Measurements from ENCODE around the gene PRKD1.

Gene PRKD1

DNA sequence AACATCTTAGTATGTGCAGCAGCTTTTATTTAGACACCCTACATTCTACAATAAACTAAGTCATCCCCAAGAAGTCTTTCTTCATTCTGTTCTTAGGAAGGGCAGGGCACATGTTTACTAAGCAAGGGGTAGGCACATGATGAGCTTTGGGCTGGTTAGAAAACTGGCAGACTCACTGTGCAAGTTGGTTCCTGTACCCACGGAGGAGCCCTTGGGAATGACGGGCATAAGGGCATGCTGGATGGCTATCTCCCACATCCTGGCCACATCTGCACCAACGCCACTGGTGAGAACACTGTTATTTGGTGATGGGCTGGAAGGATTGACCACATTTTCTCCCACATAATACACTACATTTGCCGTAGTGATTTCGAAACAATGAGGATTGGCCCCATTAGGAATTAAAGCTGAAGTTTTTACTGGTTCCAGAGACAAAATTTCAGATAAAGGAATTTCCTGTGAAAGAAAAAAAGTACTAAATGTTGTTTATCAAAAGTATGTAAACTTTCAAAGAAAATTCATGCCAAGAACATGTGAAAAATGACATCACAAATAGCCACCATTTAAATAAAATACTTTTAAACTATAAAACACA is 297.0 kb downstream of the PRKD1 start:
- no peak for DNase-seq (ENCODE audit: extremely low read depth in 1 of 2, low read depth in 1 of 2)

DNA sequence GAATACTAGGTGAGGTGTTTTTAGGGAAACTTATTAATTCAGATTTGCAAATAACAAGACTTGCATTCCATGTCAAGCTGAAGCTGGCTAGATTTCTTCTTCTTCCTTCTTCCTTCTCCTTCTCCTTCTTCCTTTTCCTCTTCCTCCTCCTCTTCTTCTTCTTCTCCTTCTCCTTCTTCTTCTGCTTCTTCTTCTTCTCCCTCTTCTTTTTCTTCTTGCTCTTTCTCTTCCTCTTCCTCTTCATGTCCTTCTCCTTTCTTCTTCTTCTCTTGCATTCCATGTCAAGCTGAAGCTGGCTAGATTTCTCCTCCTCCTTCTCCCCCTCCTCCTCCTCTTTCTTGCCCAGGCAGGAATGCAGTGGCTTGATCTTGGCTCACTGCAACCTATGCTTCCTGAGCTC is 297.8 kb downstream of the PRKD1 start:
- DNase-seq (ENCODE audit: extremely low read depth in 1 of 2, low read depth in 1 of 2): no peak

DNA sequence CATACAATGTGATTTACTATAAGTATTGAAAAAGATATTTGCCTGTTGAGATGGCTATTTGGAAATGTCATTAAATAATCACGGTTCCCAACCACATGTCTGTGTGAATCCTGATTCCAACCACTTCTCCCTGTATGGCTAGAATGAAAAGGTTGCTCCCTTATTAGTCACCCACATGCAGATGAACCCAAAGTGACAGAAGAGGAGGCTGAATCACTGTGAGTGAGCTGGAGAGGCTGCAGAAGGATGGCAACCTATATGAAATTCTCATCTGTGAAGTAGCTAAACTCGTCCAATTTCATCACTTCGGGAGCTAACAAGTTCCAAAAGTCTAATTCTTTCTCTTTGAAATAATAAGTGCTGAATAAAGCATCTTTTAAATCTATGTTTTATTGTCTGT is 300.5 kb downstream of the PRKD1 start:
- DNase-seq (ENCODE audit: extremely low read depth in 1 of 2, low read depth in 1 of 2): no peak

DNA sequence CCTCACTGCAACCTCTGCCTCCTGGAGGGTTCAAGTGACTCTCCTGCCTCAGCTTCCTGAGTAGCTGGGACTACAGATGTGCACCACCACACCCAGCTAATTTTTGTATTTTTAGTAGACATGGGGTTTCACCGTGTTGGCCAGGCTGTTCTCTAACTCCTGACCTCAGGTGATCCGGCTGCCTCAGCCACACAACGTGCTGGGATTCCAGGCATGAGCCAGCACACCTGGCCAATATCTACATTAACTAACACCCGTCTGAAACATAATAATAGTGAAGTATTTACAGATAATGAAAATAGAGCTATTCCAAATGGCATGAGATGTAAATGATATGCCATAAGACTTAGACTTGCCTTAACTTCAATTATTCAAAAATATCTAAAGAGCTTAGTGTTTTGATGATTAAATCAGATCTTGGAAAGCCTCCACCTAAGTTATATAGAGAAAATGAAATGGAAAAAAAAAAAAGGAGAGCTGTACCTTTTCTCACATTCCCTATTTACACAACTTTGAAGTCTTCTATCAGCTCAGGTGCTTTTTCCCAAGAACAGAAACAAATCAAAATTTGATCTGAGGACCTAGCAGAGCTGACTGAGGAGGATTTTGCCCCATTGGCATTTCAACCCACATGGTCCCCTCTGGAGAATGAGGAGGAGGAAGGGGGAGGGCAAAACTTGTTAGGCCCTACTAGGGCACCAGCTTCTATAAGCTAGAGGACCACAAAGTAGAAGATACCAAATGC is 309.2 kb downstream of the PRKD1 start:
- no peak for DNase-seq (ENCODE audit: extremely low read depth in 1 of 2, low read depth in 1 of 2)

DNA sequence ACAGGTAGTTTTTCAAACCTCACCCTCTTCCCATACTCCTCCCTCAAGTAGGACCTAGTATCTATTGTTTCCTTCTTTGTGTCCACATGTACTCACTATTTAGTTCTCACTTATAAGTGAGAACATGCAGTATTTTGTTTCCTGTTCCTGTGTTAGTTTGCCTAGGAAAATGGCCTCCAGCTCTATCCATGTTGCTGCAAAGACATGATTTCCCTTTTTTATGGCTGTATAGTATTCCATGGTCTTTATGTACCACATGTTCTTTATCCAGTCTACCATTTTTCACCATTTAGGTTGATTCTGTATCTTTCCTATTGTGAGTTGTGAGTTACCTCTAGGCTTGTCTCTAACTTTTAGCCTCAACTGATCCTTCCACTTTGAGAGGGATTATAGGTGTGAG is 310.7 kb downstream of the PRKD1 start:
- no peak for DNase-seq (ENCODE audit: extremely low read depth in 1 of 2, low read depth in 1 of 2)

DNA sequence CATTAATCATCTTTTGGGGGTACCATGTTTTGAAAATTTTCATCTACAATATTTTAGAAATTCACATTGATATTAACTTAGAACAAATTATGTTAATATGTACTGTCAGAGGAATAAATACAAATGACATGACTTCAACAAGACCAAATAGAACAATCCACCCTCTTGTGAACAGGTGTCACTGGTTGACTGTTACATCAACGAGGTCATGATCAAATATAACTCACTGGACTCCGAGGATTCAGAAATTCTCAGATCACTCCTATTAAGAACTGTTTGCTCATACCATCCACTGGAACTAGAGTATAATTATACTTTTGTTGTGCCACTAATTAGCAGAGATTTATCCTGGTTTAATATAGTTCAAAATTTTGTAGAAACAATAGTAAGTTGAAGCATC is 318.8 kb downstream of the PRKD1 start:
- no peak for DNase-seq (ENCODE audit: extremely low read depth in 1 of 2, low read depth in 1 of 2)

DNA sequence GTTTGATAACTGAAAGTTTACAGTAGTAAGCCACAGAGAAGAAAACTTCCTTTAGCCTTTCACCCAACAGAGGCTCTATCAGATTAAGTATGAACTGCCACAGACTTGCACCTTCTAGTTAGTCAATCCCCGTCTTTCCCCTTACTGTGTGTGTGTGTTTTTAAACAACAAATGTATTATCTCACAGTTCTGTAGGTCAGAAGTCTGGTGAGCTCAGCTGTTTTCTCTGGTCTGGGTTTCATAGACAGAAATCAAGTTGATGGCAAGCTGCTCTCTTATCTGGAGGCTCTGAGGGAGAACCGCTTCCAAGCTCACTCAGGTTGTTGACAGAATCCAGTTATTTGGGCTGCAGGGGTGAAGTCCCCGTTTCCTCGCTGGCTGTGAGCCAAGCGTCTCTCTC is 320.5 kb downstream of the PRKD1 start:
- DNase-seq (ENCODE audit: extremely low read depth in 1 of 2, low read depth in 1 of 2): no peak

DNA sequence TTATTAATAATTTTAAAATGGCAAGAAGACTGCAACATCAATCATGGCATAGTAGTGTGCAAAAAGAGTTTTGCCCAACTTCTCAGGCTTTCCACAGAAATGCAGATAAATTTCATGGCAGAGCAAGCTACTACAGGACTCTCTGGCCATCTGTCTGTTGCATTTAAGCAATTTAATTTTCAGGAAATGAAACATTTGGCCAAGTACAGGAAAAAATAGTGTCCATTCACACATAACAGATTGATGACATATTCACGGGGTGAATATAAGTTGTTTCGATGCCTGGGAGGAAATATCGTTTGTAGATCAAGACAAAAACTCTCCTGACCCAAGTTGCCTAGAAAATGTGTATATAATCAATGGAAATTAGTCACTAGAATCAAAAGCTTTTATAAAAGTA is 324.0 kb downstream of the PRKD1 start:
- DNase-seq (ENCODE audit: extremely low read depth in 1 of 2, low read depth in 1 of 2): no peak

DNA sequence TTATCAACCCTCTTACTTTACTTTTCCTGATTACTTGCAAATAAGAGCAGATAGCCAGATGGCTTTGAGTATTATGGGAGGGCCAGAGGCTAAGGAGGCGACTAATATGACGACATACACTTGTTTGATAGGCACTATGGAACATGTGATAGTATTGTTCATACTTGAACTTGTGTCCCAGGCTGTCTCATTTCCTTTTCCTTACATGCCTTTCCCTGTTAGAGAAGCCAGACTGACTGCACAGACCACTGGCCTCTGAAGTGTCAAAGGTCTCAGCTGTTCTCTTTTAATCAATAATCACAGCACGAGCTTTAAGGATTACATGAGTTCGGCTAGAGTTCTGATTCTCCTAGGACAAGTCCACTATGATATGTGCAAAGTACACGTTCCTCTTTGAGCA is 326.0 kb downstream of the PRKD1 start:
- no peak for DNase-seq (ENCODE audit: extremely low read depth in 1 of 2, low read depth in 1 of 2)

DNA sequence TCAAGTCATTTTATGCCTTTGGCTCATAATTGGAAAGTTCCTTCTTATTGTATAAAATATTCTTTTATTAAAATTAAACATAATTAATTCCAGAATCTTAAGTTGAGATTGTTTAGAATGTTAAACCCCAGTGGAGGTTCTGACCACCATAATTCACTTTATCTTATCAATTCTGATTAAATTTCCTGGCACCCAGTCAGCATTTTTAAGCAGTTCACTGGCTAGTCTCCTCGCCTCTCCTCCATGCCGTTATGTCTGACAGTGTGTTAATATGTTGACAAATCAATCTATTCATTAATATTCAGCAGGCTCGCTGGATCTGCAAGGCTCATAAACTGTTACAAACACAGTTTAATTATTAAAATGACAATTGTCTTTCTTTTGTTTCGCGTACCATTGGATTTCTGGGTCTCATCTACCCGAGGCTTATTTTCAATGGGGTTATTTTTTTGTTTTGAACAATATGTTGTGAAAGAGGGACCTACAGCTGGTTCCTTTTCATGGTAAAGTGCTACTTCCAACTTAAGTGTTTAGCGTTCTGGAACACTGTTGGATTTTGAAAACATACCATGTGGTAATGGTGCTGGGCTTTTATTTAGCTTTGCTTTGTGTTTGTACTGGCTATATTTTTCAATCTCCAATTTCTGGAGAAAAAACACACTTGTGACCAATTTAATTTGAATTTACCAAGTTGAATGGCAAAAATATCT is 339.7 kb downstream of the PRKD1 start:
- no peak for DNase-seq (ENCODE audit: extremely low read depth in 1 of 2, low read depth in 1 of 2)

DNA sequence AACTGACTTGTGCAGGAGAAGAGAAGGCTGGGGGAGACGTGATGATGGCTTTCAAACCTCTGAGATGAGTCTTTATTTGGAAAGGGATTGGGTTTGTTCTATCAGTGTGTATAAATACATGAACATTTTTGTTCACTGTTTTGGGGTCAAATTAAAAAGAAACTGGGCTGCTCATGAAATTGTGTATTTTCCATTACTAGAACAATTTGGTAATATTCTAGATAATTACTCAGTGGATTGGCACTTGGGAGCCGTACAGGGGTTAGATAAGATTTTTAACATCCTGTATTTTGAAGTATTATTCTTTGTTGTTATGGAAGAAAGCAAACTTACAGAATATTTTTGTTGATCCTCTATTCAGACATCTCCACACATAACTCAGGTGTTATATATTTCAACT is 340.6 kb downstream of the PRKD1 start:
- DNase-seq (ENCODE audit: extremely low read depth in 1 of 2, low read depth in 1 of 2): no peak

DNA sequence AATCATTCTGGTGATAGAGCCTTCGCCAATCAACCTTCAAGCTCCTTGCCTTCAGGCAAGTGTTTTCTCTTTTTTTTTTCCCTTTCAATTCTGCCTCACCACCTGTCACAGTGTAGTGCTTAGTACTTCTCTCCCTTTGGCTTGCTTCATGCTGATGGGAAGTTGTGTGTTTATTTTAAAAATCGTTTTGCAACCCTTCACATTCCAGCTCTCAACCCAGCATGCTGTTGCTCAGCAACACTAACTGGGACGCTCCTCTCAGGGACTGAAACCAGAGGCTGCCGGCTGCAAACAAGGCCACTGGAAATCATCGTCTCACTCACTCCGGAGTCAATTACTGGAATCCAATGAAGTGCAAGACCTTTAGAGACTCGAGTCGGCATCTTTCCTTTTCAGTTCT is 342.7 kb downstream of the PRKD1 start:
- DNase-seq (ENCODE audit: extremely low read depth in 1 of 2, low read depth in 1 of 2): no peak

DNA sequence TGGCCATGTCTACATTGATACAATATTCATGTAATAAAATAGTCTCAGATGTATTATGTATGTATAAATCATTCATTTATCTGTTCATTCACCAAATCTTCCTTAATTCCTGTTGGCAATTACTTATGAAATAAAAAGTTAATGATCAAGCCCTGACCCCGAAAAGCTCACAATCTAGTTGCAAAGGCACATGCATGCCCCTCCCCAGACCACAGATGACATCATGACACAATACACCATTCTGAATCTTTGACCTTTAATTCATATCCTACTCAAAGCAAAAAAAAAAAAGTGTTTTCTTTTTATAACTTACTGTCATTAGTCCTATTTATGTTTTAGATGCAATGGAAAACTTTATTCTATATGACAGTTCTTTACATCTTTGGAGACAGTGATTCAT is 346.9 kb downstream of the PRKD1 start:
- DNase-seq (ENCODE audit: extremely low read depth in 1 of 2, low read depth in 1 of 2): no peak

DNA sequence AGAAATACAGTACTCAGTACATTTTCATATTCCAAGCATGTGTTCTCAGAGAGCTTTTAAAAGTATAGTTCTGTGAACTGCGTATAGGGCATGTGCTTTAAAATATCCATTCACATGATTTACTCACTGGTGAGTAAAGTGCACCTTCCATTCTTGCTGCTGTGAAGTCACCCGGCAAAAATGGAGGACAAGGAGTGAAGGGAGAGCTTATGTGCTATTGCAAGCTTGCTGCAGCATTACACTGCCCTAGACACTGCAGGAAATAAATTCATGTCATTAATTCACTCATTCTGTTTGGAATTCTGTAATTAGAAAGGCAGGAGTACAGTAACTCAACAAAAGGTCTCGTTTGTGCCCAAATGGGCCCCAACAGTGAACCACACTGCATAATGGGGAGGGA is 347.8 kb downstream of the PRKD1 start:
- DNase-seq (ENCODE audit: extremely low read depth in 1 of 2, low read depth in 1 of 2): no peak

DNA sequence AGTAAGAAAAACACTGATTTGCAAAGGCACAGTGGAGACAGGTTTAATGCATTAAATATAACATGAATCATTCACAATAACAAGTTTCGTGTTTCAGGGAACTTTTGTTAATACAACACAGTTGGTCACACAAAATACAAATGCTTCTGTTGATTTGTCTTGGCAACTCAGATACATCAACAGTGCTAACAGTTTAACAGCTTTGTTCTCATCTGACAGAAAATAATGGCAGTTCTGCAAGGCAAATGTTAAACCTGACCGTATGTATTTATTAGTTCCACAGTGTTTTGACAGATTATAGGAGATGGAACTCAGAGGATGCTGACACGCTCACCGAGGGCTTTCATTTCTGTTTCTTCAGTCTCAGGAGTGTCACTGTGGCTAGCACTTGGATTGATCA is 350.7 kb downstream of the PRKD1 start:
- DNase-seq (ENCODE audit: extremely low read depth in 1 of 2, low read depth in 1 of 2): no peak

DNA sequence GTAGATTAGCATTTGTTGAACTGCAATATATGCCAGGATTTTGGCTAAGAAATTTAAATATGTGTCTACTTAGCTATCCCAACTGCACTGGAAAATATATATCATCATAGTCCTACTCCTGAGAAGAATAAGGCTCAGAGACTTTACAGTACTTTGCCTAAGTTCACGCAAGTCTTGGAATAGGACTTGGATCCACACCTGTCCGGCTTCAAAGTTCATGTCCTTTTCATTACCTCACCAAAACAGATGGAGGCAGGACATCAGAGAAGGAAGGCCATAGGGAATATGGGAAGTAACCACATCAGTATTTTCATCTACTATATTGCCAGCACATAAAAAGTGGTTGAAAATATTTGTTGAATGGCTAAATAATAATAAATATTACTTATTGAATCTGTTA is 358.5 kb downstream of the PRKD1 start:
- no peak for DNase-seq (ENCODE audit: extremely low read depth in 1 of 2, low read depth in 1 of 2)

DNA sequence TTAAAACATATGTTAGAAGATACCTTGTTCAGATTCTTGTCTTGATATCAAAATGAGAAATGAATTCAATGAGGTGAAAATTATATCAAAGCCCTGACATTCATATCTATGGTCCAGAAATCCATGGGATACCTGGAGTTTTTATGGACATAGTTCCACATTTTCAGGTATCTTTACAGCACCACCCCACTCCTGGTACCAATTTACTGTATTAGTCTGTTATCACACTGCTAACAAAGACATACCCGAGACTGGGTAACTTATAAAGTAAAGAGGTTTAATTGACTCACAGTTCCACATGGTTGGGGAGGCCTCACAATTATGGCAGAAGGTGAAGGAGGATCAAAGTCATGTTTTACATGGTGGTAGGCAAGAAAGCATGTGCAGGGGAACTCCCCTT is 361.5 kb downstream of the PRKD1 start:
- DNase-seq (ENCODE audit: extremely low read depth in 1 of 2, low read depth in 1 of 2): no peak

DNA sequence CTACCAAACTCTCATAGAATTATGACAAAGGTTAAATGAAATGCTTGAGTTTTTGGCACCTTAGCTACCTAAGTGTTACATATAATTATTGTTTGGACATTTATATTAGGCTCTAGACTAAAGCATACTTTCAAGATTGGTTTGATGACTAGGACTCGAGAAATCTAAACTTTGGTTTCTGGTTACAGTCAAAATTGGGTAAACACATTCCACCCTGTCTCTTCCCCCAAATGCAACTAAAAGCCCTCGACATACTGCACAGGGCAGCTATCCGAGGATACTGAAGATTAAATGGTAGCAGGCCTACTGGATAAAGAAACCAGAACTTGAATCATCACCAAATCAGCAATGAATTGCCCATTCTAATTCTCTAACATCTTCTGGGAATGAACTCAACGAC is 369.1 kb downstream of the PRKD1 start:
- DNase-seq (ENCODE audit: extremely low read depth in 1 of 2, low read depth in 1 of 2): no peak

DNA sequence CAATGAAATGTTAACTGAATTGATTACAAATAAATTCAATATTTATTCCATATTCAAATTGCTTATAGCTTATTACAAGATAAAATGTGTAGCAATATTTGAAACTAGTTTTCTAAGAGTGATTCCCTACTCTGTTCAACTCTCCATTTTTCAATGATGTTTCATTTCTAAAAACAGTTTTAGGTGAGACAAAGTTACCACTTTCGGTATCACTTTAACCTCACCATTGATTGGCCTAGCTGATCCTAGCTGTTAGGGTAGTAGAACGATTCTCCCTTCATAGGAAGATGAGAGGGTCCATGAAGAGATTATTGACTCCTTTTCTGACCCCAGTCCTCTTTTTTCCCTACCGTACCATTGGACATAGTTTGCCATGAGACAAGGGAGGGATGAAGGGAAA is 373.3 kb downstream of the PRKD1 start:
- DNase-seq (ENCODE audit: extremely low read depth in 1 of 2, low read depth in 1 of 2): no peak

DNA sequence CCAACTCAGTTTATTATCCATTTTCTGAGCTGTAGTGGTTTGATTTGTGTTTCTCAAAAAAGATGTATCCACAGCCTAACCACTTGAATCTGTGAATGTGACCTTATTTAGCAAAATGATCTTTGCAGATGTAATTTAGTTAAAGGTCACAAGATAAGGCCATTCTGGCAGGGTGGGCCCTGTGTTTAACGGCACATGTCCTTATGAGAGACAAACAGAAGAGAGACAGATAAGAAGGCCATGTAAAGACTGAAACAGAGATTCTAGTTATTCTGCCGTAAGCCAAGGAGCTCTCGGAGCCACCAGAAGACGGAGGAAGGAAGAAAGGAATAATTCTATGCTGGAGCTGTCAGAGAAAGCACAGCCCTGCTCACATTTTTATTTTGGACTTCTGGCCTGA is 374.2 kb downstream of the PRKD1 start:
- no peak for DNase-seq (ENCODE audit: extremely low read depth in 1 of 2, low read depth in 1 of 2)

DNA sequence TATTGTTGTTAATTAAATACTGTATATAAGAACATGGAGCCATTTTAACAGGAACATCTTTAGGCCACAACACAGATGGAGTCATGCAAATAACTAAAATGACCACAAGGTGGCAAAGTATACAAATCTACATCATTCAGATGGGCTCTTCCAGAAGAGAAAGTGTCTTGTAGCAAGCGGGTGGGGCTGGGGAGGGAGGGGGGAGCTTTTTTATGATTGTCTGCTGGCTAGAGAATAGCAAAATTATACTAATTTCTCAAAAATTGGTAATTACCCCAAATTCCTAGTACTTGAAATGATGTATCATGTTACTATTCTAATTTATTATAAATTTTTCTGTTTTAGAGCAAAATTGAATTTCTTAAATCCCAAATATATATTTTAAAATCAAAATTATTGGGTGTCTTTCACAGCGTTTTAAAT is 378.7 kb downstream of the PRKD1 start:
- no peak for DNase-seq (ENCODE audit: extremely low read depth in 1 of 2, low read depth in 1 of 2)

DNA sequence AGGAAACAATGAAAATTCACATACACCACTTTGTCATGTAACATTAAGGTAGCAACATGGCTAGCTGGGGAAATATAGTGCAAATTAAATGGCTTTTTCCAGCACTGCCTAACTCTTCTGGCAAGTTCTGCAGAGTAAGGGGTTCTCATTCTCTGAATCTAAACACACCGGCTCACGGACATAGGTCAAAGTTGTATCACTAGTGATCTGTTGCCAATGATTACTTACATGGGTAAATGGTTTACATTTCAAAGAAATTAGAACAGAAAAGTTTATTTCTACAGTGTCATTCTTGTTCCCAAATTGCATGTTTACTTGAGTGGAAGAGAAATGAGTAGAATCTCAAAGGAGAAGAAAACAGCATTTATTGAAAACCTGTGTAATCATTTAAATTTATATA is 381.9 kb downstream of the PRKD1 start:
- no peak for DNase-seq (ENCODE audit: extremely low read depth in 1 of 2, low read depth in 1 of 2)
